HUES64 (cell line): ENCODE measurements around the gene PPM1D.
"Not testable (repeated sequence)": the region's sequence is repeated elsewhere in the genome, so short reads cannot be mapped to it uniquely, and the experiment has no call there.

Source experiments
- H3K27ac ChIP-seq: 2 replicates; pipeline ENCODE4 v1.7.0; 2013; ENCODE audit warnings: low read depth, low read length, inconsistent platforms
- H3K27me3 ChIP-seq: 2 replicates; pipeline ENCODE4 v1.6.1; 2013; ENCODE audit warnings: mild to moderate bottlenecking, low read length; ENCODE audit not compliant: insufficient read depth
- H3K36me3 ChIP-seq: 2 replicates; pipeline ENCODE4 v1.6.1; 2013; ENCODE audit warnings: mild to moderate bottlenecking, low read length; ENCODE audit not compliant: insufficient read depth
- H3K4me1 ChIP-seq: 2 replicates; pipeline ENCODE4 v1.6.1; 2013; ENCODE audit warnings: mild to moderate bottlenecking, low read length, moderate library complexity; ENCODE audit not compliant: insufficient read depth
- H3K4me3 ChIP-seq: 2 replicates; pipeline ENCODE4 v1.5.1; 2013; ENCODE audit warnings: mild to moderate bottlenecking, low read length, moderate library complexity
- H3K9ac ChIP-seq: 2 replicates; pipeline ENCODE4 v1.6.1; 2013; ENCODE audit warnings: mild to moderate bottlenecking, low read depth, low read length
- H3K9me3 ChIP-seq: 2 replicates; pipeline ENCODE4 v1.6.1; 2013; ENCODE audit warnings: low read depth, low read length; ENCODE audit not compliant: insufficient read depth
- WGBS: fragments of 150-250, 120-280 bp; methylation state at CpG from one replicate; pipeline ENCODE4 v1.1.7; 2013; ENCODE audit warnings: missing lambda C conversion rate; 5-methylcytosine and 5-hydroxymethylcytosine counted together

PPM1D gene

GRCh38 chr17:60606036-60606435 lies 6.0 kb downstream of the PPM1D start:
- Histone ChIP-seq H3K36me3 (no peaks in the 10 kb centered on the region), H3K27me3 (no peaks in the 10 kb centered on the region), H3K4me3 (no peak overlapping the region), H3K4me1 (peaks cover 6% of the 10 kb centered on the region; the same call in 1 of the 2 replicates), H3K9me3 (no peaks in the 10 kb centered on the region), H3K9ac (no peak overlapping the region), H3K27ac (no peak overlapping the region)

GRCh38 chr17:60610473-60610872 lies 10.5 kb downstream of the PPM1D start:
- Histone ChIP-seq H3K27ac (no peak overlapping the region), H3K36me3 (no peaks in the 10 kb centered on the region)
- 100% methylated on average over 2 of the region's 2 CpGs for WGBS

GRCh38 chr17:60611321-60611720 lies 11.3 kb downstream of the PPM1D start:
- not testable (repeated sequence) for H3K4me3 ChIP-seq, H3K27ac ChIP-seq, H3K4me1 ChIP-seq, H3K27me3 ChIP-seq, H3K9ac ChIP-seq, H3K36me3 ChIP-seq
- peaks cover 11% of the 10 kb centered on the region; the same call in 1 of the 2 replicates for H3K9me3 ChIP-seq
- WGBS: 97% methylated on average over 5 of the region's 5 CpGs

More at GRCh38 chr17:60610473-60610872, 10.5 kb downstream of the PPM1D start:
- Histone ChIP-seq H3K9ac (no peak overlapping the region), H3K4me1 (no peaks in the 10 kb centered on the region), H3K4me3 (no peak overlapping the region), H3K9me3 (peaks cover 11% of the 10 kb centered on the region; the same call in 1 of the 2 replicates), H3K27me3 (no peaks in the 10 kb centered on the region)

- Histone ChIP-seq H3K9me3 (peaks cover 11% of the 10 kb centered on the region; the same call in 1 of the 2 replicates), H3K36me3 (0 out of 2 replicates have a peak, but pooled peaks cover 5% of the 10 kb centered on the region), H3K27me3 (no peaks in the 10 kb centered on the region), H3K9ac (no peak overlapping the region), H3K4me1 (no peaks in the 10 kb centered on the region), H3K27ac (no peak overlapping the region), H3K4me3 (no peak overlapping the region)
- WGBS: 97% methylated on average over 19 of the region's 19 CpGs
These were observed 13.3 kb downstream of the PPM1D start for GRCh38 chr17:60613325-60613724.

GRCh38 chr17:60613796-60614195 lies 13.8 kb downstream of the PPM1D start:
- H3K36me3 ChIP-seq, H3K4me1 ChIP-seq, H3K9ac ChIP-seq, H3K27ac ChIP-seq, H3K4me3 ChIP-seq, H3K27me3 ChIP-seq: not testable (repeated sequence)
- H3K9me3 ChIP-seq: peaks cover 11% of the 10 kb centered on the region; the same call in 1 of the 2 replicates
- WGBS: 96% methylated on average over 18 of the region's 20 CpGs

GRCh38 chr17:60614247-60614646 lies 14.3 kb downstream of the PPM1D start:
- H3K36me3 ChIP-seq, H3K4me3 ChIP-seq, H3K27me3 ChIP-seq, H3K27ac ChIP-seq, H3K9ac ChIP-seq, H3K4me1 ChIP-seq: not testable (repeated sequence)
- 91% methylated on average over 3 of the region's 3 CpGs for WGBS
- peaks cover 11% of the 10 kb centered on the region; the same call in 1 of the 2 replicates for H3K9me3 ChIP-seq

- Histone ChIP-seq H3K36me3 (0 out of 2 replicates have a peak, but pooled peaks cover 5% of the 10 kb centered on the region), H3K27me3 (no peaks in the 10 kb centered on the region), H3K27ac (no peak overlapping the region), H3K9me3 (peaks cover 11% of the 10 kb centered on the region; the same call in 1 of the 2 replicates), H3K4me1 (no peaks in the 10 kb centered on the region), H3K4me3 (no peak overlapping the region), H3K9ac (no peak overlapping the region)
- WGBS: 89% methylated on average over 6 of the region's 7 CpGs
These were observed 15.1 kb downstream of the PPM1D start for GRCh38 chr17:60615108-60615507.

GRCh38 chr17:60615840-60616239 lies 15.8 kb downstream of the PPM1D start:
- WGBS: 95% methylated on average over 3 of the region's 3 CpGs
- Histone ChIP-seq H3K27ac (no peak overlapping the region), H3K4me1 (no peaks in the 10 kb centered on the region), H3K9ac (no peak overlapping the region), H3K4me3 (no peak overlapping the region), H3K36me3 (0 out of 2 replicates have a peak, but pooled peaks cover 5% of the 10 kb centered on the region), H3K27me3 (no peaks in the 10 kb centered on the region), H3K9me3 (peaks cover 11% of the 10 kb centered on the region; the same call in 1 of the 2 replicates)

GRCh38 chr17:60618080-60618479 lies 18.1 kb downstream of the PPM1D start:
- Histone ChIP-seq H3K27ac (no peak overlapping the region), H3K36me3 (0 out of 2 replicates have a peak, but pooled peaks cover 5% of the 10 kb centered on the region), H3K9me3 (0 out of 2 replicates have a peak, but pooled peaks cover 2% of the 10 kb centered on the region), H3K27me3 (no peaks in the 10 kb centered on the region), H3K4me3 (no peak overlapping the region), H3K9ac (no peak overlapping the region), H3K4me1 (no peaks in the 10 kb centered on the region)
- WGBS: 94% methylated on average over 3 of the region's 3 CpGs

- no peak overlapping the region for H3K9ac ChIP-seq
- H3K4me1 ChIP-seq: no peaks in the 10 kb centered on the region
- H3K27ac ChIP-seq: no peak overlapping the region
- no peaks in the 10 kb centered on the region for H3K27me3 ChIP-seq
- H3K36me3 ChIP-seq: 0 out of 2 replicates have a peak, but pooled peaks cover 5% of the 10 kb centered on the region
- H3K9me3 ChIP-seq: no peaks in the 10 kb centered on the region
- no peak overlapping the region for H3K4me3 ChIP-seq
- 100% methylated on average over 2 of the region's 3 CpGs for WGBS
These were observed 19.0 kb downstream of the PPM1D start for GRCh38 chr17:60618854-60619526.

- Histone ChIP-seq H3K4me1 (no peaks in the 10 kb centered on the region), H3K9me3 (no peaks in the 10 kb centered on the region), H3K36me3 (peaks cover 20% of the 10 kb centered on the region), H3K27me3 (no peaks in the 10 kb centered on the region), H3K27ac (no peak overlapping the region), H3K9ac (no peak overlapping the region), H3K4me3 (no peak overlapping the region)
- WGBS: 100% methylated on average over 2 of the region's 2 CpGs
These were observed 23.0 kb downstream of the PPM1D start for GRCh38 chr17:60622961-60623360.
